ENCODE results near the gene PPP1R15B. TPM values are rescaled to one million over a fixed set of nuclear protein-coding genes. Genes with fewer than 3 reads are reported as not detected.

Gene PPP1R15B
- total and polyA plus RNA-seq, 4 donors: 13.0 to 54.0 (median 26.1) TPM

DNA sequence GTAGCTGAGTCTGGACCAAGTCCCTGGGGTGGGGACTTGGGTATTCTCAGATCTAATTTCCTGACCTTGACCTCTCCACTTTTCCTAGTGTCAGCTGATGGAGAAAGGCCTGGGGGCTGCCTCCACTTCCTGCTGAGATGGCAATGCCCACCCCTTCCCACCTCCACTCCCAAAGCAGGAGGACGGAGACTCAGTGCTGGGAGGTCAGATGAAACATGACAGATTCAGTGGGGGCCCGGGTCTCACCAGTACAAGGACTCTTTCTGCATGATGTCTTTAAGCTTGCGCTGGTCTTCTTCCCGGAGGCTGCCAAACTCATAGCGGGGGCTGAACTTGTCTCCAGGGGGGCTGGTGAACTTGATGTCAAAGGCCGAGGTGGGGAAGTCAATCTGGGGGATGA is 35.6 kb upstream of the PPP1R15B start:
- H3K27me3 ChIP-seq (ENCODE audit: control insufficient read depth in 4 of 4, insufficient read depth in 4 of 4, low read length in 3 of 4): no peaks in the 10 kb centered on the region
- H3K36me3 ChIP-seq (ENCODE audit: control insufficient read depth in 4 of 4, insufficient read depth in 3 of 4, low read depth in 1 of 4, low read length in 3 of 4): peaks cover 0 to 7% (median 0%) of the 10 kb centered on the region in 4 donors
- H3K4me1 ChIP-seq (ENCODE audit: control insufficient read depth in 4 of 4, insufficient read depth in 4 of 4, low read length in 3 of 4): peaks cover 10 to 33% (median 25%) of the 10 kb centered on the region in 4 donors
- H3K4me3 ChIP-seq (ENCODE audit: low read depth in 1 of 3, low read length in 3 of 3): no peak overlapping the region
- H3K9me3 ChIP-seq (ENCODE audit: control insufficient read depth in 4 of 4, low read length in 3 of 4): no peaks in the 10 kb centered on the region
- no peak overlapping the region for H3K9ac ChIP-seq (ENCODE audit: low read depth in 1 of 2, low read length in 2 of 2)
- no peak for TF ChIP-seq FOXA1 (IDR thresholded peaks at IDR 0.05)
- TF ChIP-seq YY1 (IDR thresholded peaks at IDR 0.05): no peak
- TF ChIP-seq REST (IDR thresholded peaks at IDR 0.05): no peak
- TF ChIP-seq RAD21 (IDR thresholded peaks at IDR 0.05): no peak
- no peak for TF ChIP-seq NR2F2 (IDR thresholded peaks at IDR 0.05)
- TF ChIP-seq RXRA (IDR thresholded peaks at IDR 0.05): no peak
- TF ChIP-seq, protein P1, sequence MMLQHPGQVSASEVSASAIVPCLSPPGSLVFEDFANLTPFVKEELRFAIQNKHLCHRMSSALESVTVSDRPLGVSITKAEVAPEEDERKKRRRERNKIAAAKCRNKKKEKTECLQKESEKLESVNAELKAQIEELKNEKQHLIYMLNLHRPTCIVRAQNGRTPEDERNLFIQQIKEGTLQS (IDR thresholded peaks at IDR 0.05): no peak
- TF ChIP-seq HNF4G (IDR thresholded peaks at IDR 0.05): no peak
- TF ChIP-seq JUND (IDR thresholded peaks at IDR 0.05): no peak
- TF ChIP-seq FOXA2 (IDR thresholded peaks at IDR 0.05): no peak
- TF ChIP-seq TAF1 (conservative IDR thresholded peaks at IDR 0.05): no peak
- TF ChIP-seq EGR1 (IDR thresholded peaks at IDR 0.05; ENCODE audit: low read depth in 2 of 2): no peak
- 89% methylated on average over 6 of the region's 6 CpGs for WGBS
- DNase-seq (ENCODE audit: low spot score): no peak
- no peak overlapping the region for H3K27ac ChIP-seq (ENCODE audit: low read depth in 1 of 2, low read length in 2 of 2)

DNA sequence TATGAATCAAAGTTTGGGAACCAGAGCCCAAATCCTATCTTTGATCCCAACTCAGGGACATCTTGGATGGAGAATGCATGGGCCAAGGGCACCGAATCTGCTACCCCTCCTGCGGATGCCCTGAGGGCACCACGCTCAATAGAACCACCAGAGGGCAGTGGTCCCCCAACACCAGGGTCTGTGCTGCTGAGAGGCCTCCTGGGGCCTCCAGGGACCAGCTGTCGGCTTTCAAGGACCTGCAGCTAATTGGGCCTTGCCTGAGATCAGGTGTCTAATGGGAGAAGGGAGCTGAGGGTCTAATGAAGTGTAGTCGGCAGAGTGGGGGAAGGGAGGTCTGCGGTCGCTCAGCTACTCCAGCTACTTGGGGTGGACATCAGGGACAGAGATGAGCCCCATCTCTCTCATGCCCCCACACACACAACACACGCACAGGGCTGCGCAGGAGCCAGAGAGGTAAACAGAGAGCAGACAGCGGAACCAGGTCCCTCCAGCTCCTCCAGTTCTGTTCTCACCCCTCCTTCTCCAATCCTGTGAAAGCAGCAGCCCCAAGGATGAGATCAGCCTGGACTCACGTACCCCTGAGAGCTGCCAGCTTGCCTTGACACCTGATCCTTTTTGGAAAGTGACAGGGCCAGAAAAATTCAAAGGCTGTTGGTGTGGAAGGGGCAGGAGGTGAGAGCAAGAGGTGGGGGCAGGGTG is 34.9 kb upstream of the PPP1R15B start:
- no peaks in the 10 kb centered on the region for H3K27me3 ChIP-seq (ENCODE audit: control insufficient read depth in 4 of 4, insufficient read depth in 4 of 4, low read length in 3 of 4)
- DNase-seq (ENCODE audit: low spot score): peak; percentile 53
- H3K9ac ChIP-seq (ENCODE audit: low read depth in 1 of 2, low read length in 2 of 2): no peak overlapping the region
- H3K9me3 ChIP-seq (ENCODE audit: control insufficient read depth in 4 of 4, low read length in 3 of 4): no peaks in the 10 kb centered on the region
- H3K4me3 ChIP-seq (ENCODE audit: low read depth in 1 of 3, low read length in 3 of 3): no peak overlapping the region
- TF ChIP-seq YY1 (IDR thresholded peaks at IDR 0.05) (no peak), RAD21 (IDR thresholded peaks at IDR 0.05) (peak; percentile 89 to 96), CTCF (IDR thresholded peaks at IDR 0.05; ENCODE audit: low read depth, low read length, missing input control) (peak; percentile 81)
- 51% methylated on average over 11 of the region's 11 CpGs for WGBS
- peaks cover 10 to 30% (median 22%) of the 10 kb centered on the region in 4 donors for H3K4me1 ChIP-seq (ENCODE audit: control insufficient read depth in 4 of 4, insufficient read depth in 4 of 4, low read length in 3 of 4)
- H3K36me3 ChIP-seq (ENCODE audit: control insufficient read depth in 4 of 4, insufficient read depth in 3 of 4, low read depth in 1 of 4, low read length in 3 of 4): peaks cover 0 to 7% (median 0%) of the 10 kb centered on the region in 4 donors
- H3K27ac ChIP-seq (ENCODE audit: low read depth in 1 of 2, low read length in 2 of 2): no peak overlapping the region
